Measurements from ENCODE around the gene CLEC16A.

DNA sequence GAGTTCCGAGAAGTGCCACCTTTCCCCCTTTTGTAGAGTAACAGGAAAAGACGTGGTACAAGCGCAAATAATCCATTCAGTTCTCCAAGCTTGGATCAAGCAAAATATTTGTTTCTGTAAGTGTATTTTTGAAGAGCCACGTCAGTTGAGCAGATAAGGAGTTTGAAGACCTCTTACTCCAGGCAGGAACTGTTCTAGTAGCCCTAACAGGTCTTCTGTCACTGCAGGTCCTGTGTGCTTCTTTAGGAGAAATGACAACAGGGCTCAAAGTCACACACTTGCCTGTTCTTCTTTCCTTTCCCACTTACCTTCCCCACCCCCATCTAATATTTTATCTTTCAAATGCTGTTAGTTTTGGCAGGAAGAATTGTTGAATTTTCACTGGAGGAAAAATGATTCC lies 93.9 kb downstream of the CLEC16A start:
- TF ChIP-seq, protein P1, sequence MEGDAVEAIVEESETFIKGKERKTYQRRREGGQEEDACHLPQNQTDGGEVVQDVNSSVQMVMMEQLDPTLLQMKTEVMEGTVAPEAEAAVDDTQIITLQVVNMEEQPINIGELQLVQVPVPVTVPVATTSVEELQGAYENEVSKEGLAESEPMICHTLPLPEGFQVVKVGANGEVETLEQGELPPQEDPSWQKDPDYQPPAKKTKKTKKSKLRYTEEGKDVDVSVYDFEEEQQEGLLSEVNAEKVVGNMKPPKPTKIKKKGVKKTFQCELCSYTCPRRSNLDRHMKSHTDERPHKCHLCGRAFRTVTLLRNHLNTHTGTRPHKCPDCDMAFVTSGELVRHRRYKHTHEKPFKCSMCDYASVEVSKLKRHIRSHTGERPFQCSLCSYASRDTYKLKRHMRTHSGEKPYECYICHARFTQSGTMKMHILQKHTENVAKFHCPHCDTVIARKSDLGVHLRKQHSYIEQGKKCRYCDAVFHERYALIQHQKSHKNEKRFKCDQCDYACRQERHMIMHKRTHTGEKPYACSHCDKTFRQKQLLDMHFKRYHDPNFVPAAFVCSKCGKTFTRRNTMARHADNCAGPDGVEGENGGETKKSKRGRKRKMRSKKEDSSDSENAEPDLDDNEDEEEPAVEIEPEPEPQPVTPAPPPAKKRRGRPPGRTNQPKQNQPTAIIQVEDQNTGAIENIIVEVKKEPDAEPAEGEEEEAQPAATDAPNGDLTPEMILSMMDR (IDR thresholded peaks at IDR 0.05) = no peak
- TF ChIP-seq EZH2 (IDR thresholded peaks at IDR 0.05) = no peak
